ENCODE results near the gene TEDC2. TPM values are rescaled to one million over a fixed set of nuclear protein-coding genes. Genes with fewer than 3 reads are reported as not detected.

The TEDC2 gene
- total RNA-seq, 1 donor from 2014 or later, result 12.1 TPM

GRCh38 chr16:2490190-2491105 is 30.5 kb downstream of the TEDC2 start:
- no peak for DNase-seq (ENCODE audit: extremely low read depth, low read depth, low spot score)

- DNase-seq (ENCODE audit: extremely low read depth, low read depth, low spot score), result no peak
Observed at GRCh38 chr16:2492292-2492691, 32.4 kb downstream of the TEDC2 start.

- DNase-seq (ENCODE audit: extremely low read depth, low read depth, low spot score), result no peak
Observed at GRCh38 chr16:2493605-2494004, 33.7 kb downstream of the TEDC2 start.

GRCh38 chr16:2494616-2495015 is 34.7 kb downstream of the TEDC2 start:
- no peak for DNase-seq (ENCODE audit: extremely low read depth, low read depth, low spot score)

- no peak for DNase-seq (ENCODE audit: extremely low read depth, low read depth, low spot score)
Observed at GRCh38 chr16:2495041-2495440, 35.1 kb downstream of the TEDC2 start.

GRCh38 chr16:2496223-2497115 is 36.6 kb downstream of the TEDC2 start:
- no peak for DNase-seq (ENCODE audit: extremely low read depth, low read depth, low spot score)

GRCh38 chr16:2497116-2497630 is 37.3 kb downstream of the TEDC2 start:
- DNase-seq (ENCODE audit: extremely low read depth, low read depth, low spot score), result no peak

- no peak for DNase-seq (ENCODE audit: extremely low read depth, low read depth, low spot score)
Observed at GRCh38 chr16:2497695-2498484, 38.0 kb downstream of the TEDC2 start.

GRCh38 chr16:2498531-2499253 is 38.8 kb downstream of the TEDC2 start:
- DNase-seq (ENCODE audit: extremely low read depth, low read depth, low spot score), result no peak

- DNase-seq (ENCODE audit: extremely low read depth, low read depth, low spot score), result no peak
Observed at GRCh38 chr16:2499454-2499853, 39.5 kb downstream of the TEDC2 start.

GRCh38 chr16:2499890-2500429 is 40.1 kb downstream of the TEDC2 start:
- no peak for DNase-seq (ENCODE audit: extremely low read depth, low read depth, low spot score)

- DNase-seq (ENCODE audit: extremely low read depth, low read depth, low spot score), result no peak
Observed at GRCh38 chr16:2500430-2500917, 40.6 kb downstream of the TEDC2 start.

GRCh38 chr16:2500918-2501750 is 41.2 kb downstream of the TEDC2 start:
- DNase-seq (ENCODE audit: extremely low read depth, low read depth, low spot score), result no peak

- no peak for DNase-seq (ENCODE audit: extremely low read depth, low read depth, low spot score)
Observed at GRCh38 chr16:2501946-2502895, 42.3 kb downstream of the TEDC2 start.

GRCh38 chr16:2505695-2506094 is 45.8 kb downstream of the TEDC2 start:
- DNase-seq (ENCODE audit: extremely low read depth, low read depth, low spot score), result no peak

GRCh38 chr16:2507052-2507659 is 47.2 kb downstream of the TEDC2 start:
- no peak for DNase-seq (ENCODE audit: extremely low read depth, low read depth, low spot score)

- no peak for DNase-seq (ENCODE audit: extremely low read depth, low read depth, low spot score)
Observed at GRCh38 chr16:2507665-2508064, 47.8 kb downstream of the TEDC2 start.

Measured in glomerular endothelial cell (primary cell).